ENCODE results near the gene TMEM14B.
"Not testable (repeated sequence)": the region's sequence is repeated elsewhere in the genome, so short reads cannot be mapped to it uniquely, and the experiment has no call there.

- TF ChIP-seq MAX (IDR thresholded peaks at IDR 0.05); USF2 (IDR thresholded peaks at IDR 0.05); RNF2 (IDR thresholded peaks at IDR 0.05; ENCODE audit: borderline replicate concordance, low read depth); KDM1A (IDR thresholded peaks at IDR 0.05; ENCODE audit: low read depth); POLR2A (IDR thresholded peaks at IDR 0.05; ENCODE audit: low read length); MAFK (IDR thresholded peaks at IDR 0.05; ENCODE audit: partially characterized antibody); CTCF (IDR thresholded peaks at IDR 0.05); CHD2 (IDR thresholded peaks at IDR 0.05; ENCODE audit: low read length, partially characterized antibody); RFX5 (IDR thresholded peaks at IDR 0.05); CBX2 (IDR thresholded peaks at IDR 0.05; ENCODE audit: borderline replicate concordance, low read depth): not testable (repeated sequence)
These were observed 4.2 kb downstream of the TMEM14B start for GRCh38 chr6:10751757-10752156.
